Stomach (tissue), 4 donors: ENCODE results near the gene PLA2G5.

Source experiments
- EP300 ChIP-seq: sonication (generic); formaldehyde crosslinking; IDR thresholded peaks from one replicate; pipeline ENCODE4 v1.6.1; 2017; ENCODE audit warnings: antibody characterized with exemption
- POLR2A ChIP-seq, 4 donors: fragments of 450-650 bp; IDR thresholded peaks; one replicate each; pipeline ENCODE4 v1.6.1; 2016; ENCODE audit warnings: antibody characterized with exemption in 4 of 4, control low read depth in 2 of 4, mild to moderate bottlenecking in 1 of 4, moderate library complexity in 1 of 4
- TF ChIP-seq, protein P1 (sequence below), 7 experiments: fragments of 450-650 bp in 4 of 7; fragments of 200-600 bp in 3 of 7; sonication (generic) in 3 of 7; IDR thresholded peaks; one replicate each; pipeline ENCODE4 v1.5.1; 2016 to 2019; ENCODE audit warnings: antibody characterized with exemption in 7 of 7, control low read depth in 2 of 7, mild to moderate bottlenecking in 1 of 7

- TF ChIP-seq, protein P1, sequence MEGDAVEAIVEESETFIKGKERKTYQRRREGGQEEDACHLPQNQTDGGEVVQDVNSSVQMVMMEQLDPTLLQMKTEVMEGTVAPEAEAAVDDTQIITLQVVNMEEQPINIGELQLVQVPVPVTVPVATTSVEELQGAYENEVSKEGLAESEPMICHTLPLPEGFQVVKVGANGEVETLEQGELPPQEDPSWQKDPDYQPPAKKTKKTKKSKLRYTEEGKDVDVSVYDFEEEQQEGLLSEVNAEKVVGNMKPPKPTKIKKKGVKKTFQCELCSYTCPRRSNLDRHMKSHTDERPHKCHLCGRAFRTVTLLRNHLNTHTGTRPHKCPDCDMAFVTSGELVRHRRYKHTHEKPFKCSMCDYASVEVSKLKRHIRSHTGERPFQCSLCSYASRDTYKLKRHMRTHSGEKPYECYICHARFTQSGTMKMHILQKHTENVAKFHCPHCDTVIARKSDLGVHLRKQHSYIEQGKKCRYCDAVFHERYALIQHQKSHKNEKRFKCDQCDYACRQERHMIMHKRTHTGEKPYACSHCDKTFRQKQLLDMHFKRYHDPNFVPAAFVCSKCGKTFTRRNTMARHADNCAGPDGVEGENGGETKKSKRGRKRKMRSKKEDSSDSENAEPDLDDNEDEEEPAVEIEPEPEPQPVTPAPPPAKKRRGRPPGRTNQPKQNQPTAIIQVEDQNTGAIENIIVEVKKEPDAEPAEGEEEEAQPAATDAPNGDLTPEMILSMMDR (IDR thresholded peaks at IDR 0.05): no peak
- TF ChIP-seq POLR2A (IDR thresholded peaks at IDR 0.05) (no peak), EP300 (no peak)
These were observed 11.5 kb upstream of the PLA2G5 start for GRCh38 chr1:20058531-20058930.
